A549 (cell line): ENCODE results near the gene PSMD8. TPM values are rescaled to one million over a fixed set of nuclear protein-coding genes. Genes with fewer than 3 reads are reported as not detected.

Source experiments
- ATAC-seq, 2 experiments: fragments of 200-7000 bp in 1 of 2; fragments of >200 bp in 1 of 2; cut with Nextera tagmentation in 1 of 2; cut with Tn5 transposase in 1 of 2; 3 replicates each; pipeline versions ENCODE4 v1.8.0 to v1.9.1; 2018 to 2020; ENCODE audit warnings: mild to moderate bottlenecking in 1 of 2, moderate library complexity in 1 of 2
- CTCF ChIA-PET: fragments of 300-600 bp; sonication (Branson Sonifier 250); formaldehyde crosslinking; extraction: SDS; loops from one replicate; lab custom pipeline; 2021; ENCODE audit warnings: antibody characterized with exemption, inconsistent platforms; lab: Yijun Ruan, JAX
- POLR2A ChIA-PET: fragments of 350-600 bp; formaldehyde crosslinking; extraction: SDS; loops from one replicate; lab custom pipeline; 2021; ENCODE audit warnings: antibody characterized with exemption, inconsistent platforms; lab: Yijun Ruan, JAX
- DNase-seq, 2 experiments: peaks; one replicate each; pipeline versions ENCODE4 v3.0.0 to v3.0.0-alpha.2; 2011 to 2016; ENCODE audit warnings: low read depth in 1 of 2, low spot score in 1 of 2
- FAIRE-seq: peaks from 2 replicates; lab custom pipeline; 2011; peaks lifted over from hg19 to GRCh38; lab: Jason Lieb, UNC
- H3K27ac ChIP-seq, 2 experiments: fragments of >200 bp; sonication (Bioruptor Twin); formaldehyde crosslinking; 3 replicates each; pipeline ENCODE4 v1.5.1; 2016 to 2017
- H3K4me1 ChIP-seq: fragments of >200 bp; sonication (Bioruptor Twin); formaldehyde crosslinking; 3 replicates; pipeline ENCODE4 v1.6.1; 2016
- H3K4me2 ChIP-seq: fragments of >200 bp; sonication (Bioruptor Twin); formaldehyde crosslinking; 3 replicates; pipeline ENCODE4 v1.6.1; 2016
- H3K4me3 ChIP-seq: fragments of >200 bp; sonication (Bioruptor Twin); formaldehyde crosslinking; 3 replicates; pipeline ENCODE4 v1.5.1; 2016
- H3K9me3 ChIP-seq: fragments of >200 bp; sonication (Bioruptor Twin); formaldehyde crosslinking; 3 replicates; pipeline ENCODE4 v1.6.1; 2016
- CBX2 ChIP-seq: fragments of 200-600 bp; sonication (generic); IDR thresholded peaks from 2 replicates; pipeline ENCODE4 v1.6.1; 2016; ENCODE audit warnings: low read depth, mild to moderate bottlenecking, borderline replicate concordance
- CEBPB ChIP-seq, 2 experiments: fragments of >200 bp in 1 of 2; sonication (Bioruptor Twin) in 1 of 2; formaldehyde crosslinking in 1 of 2; IDR thresholded peaks; 2 replicates each; pipeline ENCODE4 v1.6.1; 2012 to 2016
- CHD2 ChIP-seq: fragments of 150-350 bp; IDR thresholded peaks from 2 replicates; pipeline ENCODE4 v1.6.1; 2014; ENCODE audit warnings: low read length; ENCODE audit not compliant: partially characterized antibody
- CHD4 ChIP-seq: fragments of 200-600 bp; sonication (generic); IDR thresholded peaks from 2 replicates; pipeline ENCODE4 v1.6.1; 2016; ENCODE audit warnings: antibody characterized with exemption, mild to moderate bottlenecking, borderline replicate concordance
- EHMT2 ChIP-seq: fragments of 200-600 bp; sonication (generic); IDR thresholded peaks from 2 replicates; pipeline ENCODE4 v1.6.1; 2016; ENCODE audit warnings: antibody characterized with exemption, low read depth, mild to moderate bottlenecking, moderate library complexity
- FOSL2 ChIP-seq, 2 experiments: fragments of 450-650 bp in 1 of 2; fragments of >200 bp in 1 of 2; sonication (Bioruptor Twin) in 1 of 2; formaldehyde crosslinking; IDR thresholded peaks; 2 replicates each; pipeline versions ENCODE4 v1.5.0 to v1.6.1; 2016 to 2020; ENCODE audit warnings: mild to moderate bottlenecking in 1 of 2, moderate library complexity in 1 of 2
- GATA3 ChIP-seq: IDR thresholded peaks from 2 replicates; pipeline ENCODE4 v1.6.1; 2012; ENCODE audit warnings: borderline replicate concordance
- HDAC2 ChIP-seq: fragments of 200-600 bp; sonication (generic); IDR thresholded peaks from 2 replicates; pipeline ENCODE4 v1.6.1; 2016
- HOXA7 ChIP-seq: fragments of 250-450 bp; sonication (Bioruptor Pico); IDR thresholded peaks from 2 replicates; pipeline ENCODE4 v1.5.0; 2020; ENCODE audit warnings: mild to moderate bottlenecking, moderate library complexity
- HOXB13 ChIP-seq: fragments of 250-450 bp; sonication (Bioruptor Pico); IDR thresholded peaks from 2 replicates; pipeline ENCODE4 v1.5.0; 2020; ENCODE audit warnings: low read depth, mild to moderate bottlenecking, moderate library complexity
- JUNB ChIP-seq: fragments of >200 bp; sonication (Bioruptor Twin); formaldehyde crosslinking; IDR thresholded peaks from 2 replicates; pipeline ENCODE4 v1.6.1; 2016
- MYC ChIP-seq: IDR thresholded peaks from 2 replicates; pipeline ENCODE4 v1.6.1; 2012; ENCODE audit warnings: mild to moderate bottlenecking, inconsistent platforms, low read length, improper control_type of control experiment, borderline replicate concordance
- NFE2L2 ChIP-seq: fragments of 150-350 bp; conservative IDR thresholded peaks from 2 replicates; pipeline ENCODE4 v1.6.1; 2014; ENCODE audit warnings: low read length
- NPAS2 ChIP-seq: fragments of 250-450 bp; sonication (Bioruptor Pico); IDR thresholded peaks from 2 replicates; pipeline ENCODE4 v1.8.0; 2022; ENCODE audit warnings: mild to moderate bottlenecking, moderate library complexity, borderline replicate concordance
- POLR2AphosphoS2 ChIP-seq: conservative IDR thresholded peaks from 2 replicates; pipeline ENCODE4 v1.6.1; 2012; ENCODE audit warnings: low read length, improper control_type of control experiment, inconsistent platforms
- RARB ChIP-seq: fragments of 250-450 bp; sonication (Bioruptor Pico); IDR thresholded peaks from 2 replicates; pipeline ENCODE4 v1.8.0; 2021; ENCODE audit warnings: mild to moderate bottlenecking, moderate library complexity
- RNF2 ChIP-seq: fragments of 200-600 bp; sonication (generic); IDR thresholded peaks from 2 replicates; pipeline ENCODE4 v1.6.1; 2016; ENCODE audit warnings: low read depth, mild to moderate bottlenecking, antibody characterized with exemption, moderate library complexity, borderline replicate concordance
- ZNF302 ChIP-seq: fragments of 250-450 bp; sonication (Bioruptor Pico); IDR thresholded peaks from 2 replicates; pipeline ENCODE4 v1.9.0; 2021; ENCODE audit warnings: inconsistent platforms, mild to moderate bottlenecking, moderate library complexity
- ZSCAN20 ChIP-seq: fragments of 250-450 bp; sonication (Bioruptor Pico); IDR thresholded peaks from 2 replicates; pipeline ENCODE4 v1.8.0; 2022; ENCODE audit warnings: mild to moderate bottlenecking, moderate library complexity
- WGBS: methylation state at CpG from one replicate; pipeline ENCODE4 v1.1.6; 2017; ENCODE audit errors: missing lambda C conversion rate; 5-methylcytosine and 5-hydroxymethylcytosine counted together
- polyA plus RNA-seq, 4 experiments: library from polyadenylated mRNA; depleted of rRNA in 3 of 4; stranded (reverse); fragments of >200 nt; fragmentation: RNase III in 1 of 4; extraction: RNeasy Plus Mini Kit Qiagen cat#74134 plus additional on column Dnase treatment in 1 of 4; gene quantifications; 2 replicates in 3 of 4; 3 replicates in 1 of 4; pipeline ENCODE4 v1.2.3, GENCODE V29; 2011 to 2017
- TF ChIP-seq, protein P1 (sequence below): fragments of 250-450 bp; sonication (Bioruptor Pico); IDR thresholded peaks from 2 replicates; pipeline ENCODE4 v1.5.0; 2020; ENCODE audit warnings: low read depth, mild to moderate bottlenecking, moderate library complexity
- TF ChIP-seq, protein P2 (sequence below): IDR thresholded peaks from 2 replicates; pipeline ENCODE4 v1.6.1; 2012
- TF ChIP-seq, protein P3 (sequence below): fragments of 200-600 bp; sonication (generic); IDR thresholded peaks from 2 replicates; pipeline ENCODE4 v1.6.1; 2016; ENCODE audit warnings: antibody characterized with exemption, mild to moderate bottlenecking, moderate library complexity

Gene PSMD8
- polyA plus RNA-seq, 2 of the 4 experiments (the other 2 are of a cell fraction), result 437 to 456 TPM

DNA sequence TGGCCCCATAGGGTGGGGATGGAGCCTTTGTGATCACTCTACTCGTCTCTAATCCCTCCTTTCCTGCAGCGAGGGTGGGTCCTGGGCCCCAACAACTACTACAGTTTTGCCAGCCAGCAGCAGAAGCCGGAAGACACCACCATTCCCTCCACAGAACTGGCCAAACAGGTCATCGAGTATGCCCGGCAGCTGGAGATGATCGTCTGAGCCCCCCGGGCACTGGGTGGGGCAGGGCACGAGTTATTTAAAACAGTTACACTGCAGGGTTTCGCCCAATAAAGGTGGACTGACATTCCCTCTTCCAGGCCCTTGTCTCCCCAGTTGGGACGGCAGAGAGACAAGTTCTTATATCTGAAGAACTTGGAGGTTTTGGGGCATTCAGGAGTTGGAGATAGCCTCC, 8.8 kb downstream of the PSMD8 start:
- 91% methylated on average over 10 of the region's 10 CpGs for WGBS
- H3K4me2 ChIP-seq, result no peak overlapping the region
- ATAC-seq, result no peak
- CTCF ChIA-PET, result interaction anchor here (0.6 to 4.9 kb wide), 6 partner anchors 10 to 153 kb away, joined by 3 to 61 read pairs (median 10); partner anchors contain the start of gene FAM98C
- DNase-seq, result no peak
- POLR2A ChIA-PET, result interaction anchor here (1.5 kb wide), 1 partner anchor 9 kb away, joined by 4 read pairs; the partner anchor contains the start of gene PSMD8
- no peaks in the 10 kb centered on the region for H3K9me3 ChIP-seq
- H3K27ac ChIP-seq, result no peak overlapping the region
- no peak for FAIRE-seq
- H3K4me3 ChIP-seq, result no peak overlapping the region
- no peak for TF ChIP-seq HDAC2
- no peak for TF ChIP-seq JUNB
- TF ChIP-seq POLR2AphosphoS2, result no peak
- TF ChIP-seq EHMT2, result no peak
- TF ChIP-seq CEBPB (IDR thresholded peaks at IDR 0.05), result no peak
- no peak for TF ChIP-seq CHD4
- no peak for TF ChIP-seq CBX2
- TF ChIP-seq, protein P1, sequence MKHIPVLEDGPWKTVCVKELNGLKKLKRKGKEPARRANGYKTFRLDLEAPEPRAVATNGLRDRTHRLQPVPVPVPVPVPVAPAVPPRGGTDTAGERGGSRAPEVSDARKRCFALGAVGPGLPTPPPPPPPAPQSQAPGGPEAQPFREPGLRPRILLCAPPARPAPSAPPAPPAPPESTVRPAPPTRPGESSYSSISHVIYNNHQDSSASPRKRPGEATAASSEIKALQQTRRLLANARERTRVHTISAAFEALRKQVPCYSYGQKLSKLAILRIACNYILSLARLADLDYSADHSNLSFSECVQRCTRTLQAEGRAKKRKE, result no peak
- TF ChIP-seq FOSL2 (IDR thresholded peaks at IDR 0.05), result no peak
- TF ChIP-seq FOSL2 (CRISPR knock-in tag; IDR thresholded peaks at IDR 0.05), result no peak
- TF ChIP-seq, protein P2, sequence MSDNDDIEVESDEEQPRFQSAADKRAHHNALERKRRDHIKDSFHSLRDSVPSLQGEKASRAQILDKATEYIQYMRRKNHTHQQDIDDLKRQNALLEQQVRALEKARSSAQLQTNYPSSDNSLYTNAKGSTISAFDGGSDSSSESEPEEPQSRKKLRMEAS, result no peak
- TF ChIP-seq MYC, result no peak
- TF ChIP-seq, protein P3, sequence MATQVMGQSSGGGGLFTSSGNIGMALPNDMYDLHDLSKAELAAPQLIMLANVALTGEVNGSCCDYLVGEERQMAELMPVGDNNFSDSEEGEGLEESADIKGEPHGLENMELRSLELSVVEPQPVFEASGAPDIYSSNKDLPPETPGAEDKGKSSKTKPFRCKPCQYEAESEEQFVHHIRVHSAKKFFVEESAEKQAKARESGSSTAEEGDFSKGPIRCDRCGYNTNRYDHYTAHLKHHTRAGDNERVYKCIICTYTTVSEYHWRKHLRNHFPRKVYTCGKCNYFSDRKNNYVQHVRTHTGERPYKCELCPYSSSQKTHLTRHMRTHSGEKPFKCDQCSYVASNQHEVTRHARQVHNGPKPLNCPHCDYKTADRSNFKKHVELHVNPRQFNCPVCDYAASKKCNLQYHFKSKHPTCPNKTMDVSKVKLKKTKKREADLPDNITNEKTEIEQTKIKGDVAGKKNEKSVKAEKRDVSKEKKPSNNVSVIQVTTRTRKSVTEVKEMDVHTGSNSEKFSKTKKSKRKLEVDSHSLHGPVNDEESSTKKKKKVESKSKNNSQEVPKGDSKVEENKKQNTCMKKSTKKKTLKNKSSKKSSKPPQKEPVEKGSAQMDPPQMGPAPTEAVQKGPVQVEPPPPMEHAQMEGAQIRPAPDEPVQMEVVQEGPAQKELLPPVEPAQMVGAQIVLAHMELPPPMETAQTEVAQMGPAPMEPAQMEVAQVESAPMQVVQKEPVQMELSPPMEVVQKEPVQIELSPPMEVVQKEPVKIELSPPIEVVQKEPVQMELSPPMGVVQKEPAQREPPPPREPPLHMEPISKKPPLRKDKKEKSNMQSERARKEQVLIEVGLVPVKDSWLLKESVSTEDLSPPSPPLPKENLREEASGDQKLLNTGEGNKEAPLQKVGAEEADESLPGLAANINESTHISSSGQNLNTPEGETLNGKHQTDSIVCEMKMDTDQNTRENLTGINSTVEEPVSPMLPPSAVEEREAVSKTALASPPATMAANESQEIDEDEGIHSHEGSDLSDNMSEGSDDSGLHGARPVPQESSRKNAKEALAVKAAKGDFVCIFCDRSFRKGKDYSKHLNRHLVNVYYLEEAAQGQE, result no peak
- H3K4me1 ChIP-seq, result peaks cover 6% of the 10 kb centered on the region

DNA sequence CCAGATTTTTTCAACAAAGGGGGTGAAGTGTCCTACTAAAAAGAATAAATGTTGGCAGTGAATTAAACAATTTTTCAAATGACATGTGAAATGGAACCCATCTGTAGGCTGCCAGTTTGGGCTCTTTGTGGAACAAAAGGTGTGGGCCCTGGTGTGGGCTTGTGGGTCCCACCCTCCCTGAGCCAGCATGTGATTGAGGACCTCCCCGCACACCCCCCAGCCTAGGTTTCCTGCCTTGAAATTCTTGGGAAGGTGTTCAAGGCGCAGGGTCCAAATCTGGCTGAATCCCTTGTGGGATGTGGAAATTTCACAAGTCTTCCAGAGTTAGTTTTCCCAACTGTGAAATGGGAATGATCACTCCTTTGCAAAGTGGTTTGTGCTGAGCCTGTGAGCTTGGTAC, 9.4 kb downstream of the PSMD8 start:
- FAIRE-seq, result peak; percentile 88
- H3K4me3 ChIP-seq, result no peak overlapping the region
- WGBS, result 93% methylated on average over 2 of the region's 2 CpGs
- H3K4me2 ChIP-seq, result no peak overlapping the region
- no peak for ATAC-seq
- no peak for DNase-seq
- H3K27ac ChIP-seq, result no peak overlapping the region
- CTCF ChIA-PET, result interaction anchor here (0.8 to 12.4 kb wide), 21 partner anchors 8 to 485 kb away, joined by 3 to 254 read pairs (median 8); partner anchors contain the start of genes C19orf33, CATSPERG, FAM98C and PSMD8
- peaks cover 7% of the 10 kb centered on the region for H3K4me1 ChIP-seq
- TF ChIP-seq HOXB13, result no peak
- no peak for TF ChIP-seq CHD2
- TF ChIP-seq RARB (CRISPR knock-in tag), result no peak
- TF ChIP-seq ZNF302, result no peak
- TF ChIP-seq GATA3, result no peak
- TF ChIP-seq RNF2, result no peak
- TF ChIP-seq NPAS2 (CRISPR knock-in tag), result no peak
- TF ChIP-seq, protein P3, result no peak
- no peak for TF ChIP-seq NFE2L2
- TF ChIP-seq HOXA7 (CRISPR knock-in tag), result no peak
- TF ChIP-seq, protein P2, result no peak
- TF ChIP-seq ZSCAN20 (CRISPR knock-in tag), result no peak
- no peaks in the 10 kb centered on the region for H3K9me3 ChIP-seq
- POLR2A ChIA-PET, result interaction anchor here (0.5 to 2.5 kb wide), 4 partner anchors 8 to 779 kb away, joined by 3 to 28 read pairs (median 6); partner anchors contain the start of genes C19orf33 and PSMD8
